NCI-H2227 (cell line): ENCODE data around the gene ATRNL1.
"Not testable (repeated sequence)": the region's sequence is repeated elsewhere in the genome, so short reads cannot be mapped to it uniquely, and the experiment has no call there.

Source experiments
- DNase-seq: peaks from one replicate; lab custom pipeline; 2025; ENCODE audit not compliant: unreplicated experiment; lab: John Stamatoyannopoulos, UW

Gene ATRNL1

DNA sequence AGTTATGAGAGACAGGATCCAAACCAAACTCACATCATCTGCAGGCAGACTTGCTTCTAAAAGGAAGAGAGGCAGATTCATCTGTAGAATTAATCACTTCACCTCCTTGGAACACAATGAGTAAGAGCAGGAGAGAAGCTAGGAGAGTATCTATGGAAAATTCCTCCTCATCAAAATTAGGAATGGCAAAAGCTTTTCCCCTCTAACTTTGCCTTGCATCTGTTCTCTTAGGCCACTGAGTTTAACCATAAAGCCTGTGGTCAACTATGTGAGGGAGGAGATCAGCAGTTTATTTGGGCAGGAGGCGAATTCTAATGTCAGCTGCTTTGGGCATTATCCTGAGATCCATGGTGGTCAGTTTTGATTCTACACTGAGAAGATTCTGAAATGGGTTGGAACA, 618.1 kb downstream of the ATRNL1 start:
- DNase-seq: no peak

GRCh38 chr10:115720121-115720520, 627.0 kb downstream of the ATRNL1 start:
- no peak for DNase-seq

- DNase-seq: no peak
Measured at GRCh38 chr10:115727129-115727528, 634.0 kb downstream of the ATRNL1 start.

GRCh38 chr10:115744089-115744488, 650.9 kb downstream of the ATRNL1 start:
- no peak for DNase-seq

DNA sequence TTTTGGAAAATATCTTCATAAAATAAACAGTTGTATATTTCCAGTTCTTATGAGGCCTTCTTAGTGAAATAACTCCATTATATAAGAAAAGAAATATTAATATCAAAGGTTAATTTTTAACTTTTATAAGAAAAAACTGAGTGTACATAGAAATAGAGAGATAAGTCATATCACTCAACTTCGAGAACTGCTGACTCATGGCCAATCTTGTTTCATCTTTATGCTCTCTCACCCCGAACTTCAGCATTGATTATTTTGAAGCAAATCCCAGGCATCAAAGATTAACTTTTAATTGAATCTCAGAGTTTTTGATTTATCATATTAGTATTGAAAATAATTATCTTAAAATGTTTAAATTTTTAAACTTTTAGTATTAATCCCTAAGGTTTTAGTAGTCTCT, 652.8 kb downstream of the ATRNL1 start:
- no peak for DNase-seq

- DNase-seq: no peak
Measured at GRCh38 chr10:115747811-115748210, 654.6 kb downstream of the ATRNL1 start.

DNA sequence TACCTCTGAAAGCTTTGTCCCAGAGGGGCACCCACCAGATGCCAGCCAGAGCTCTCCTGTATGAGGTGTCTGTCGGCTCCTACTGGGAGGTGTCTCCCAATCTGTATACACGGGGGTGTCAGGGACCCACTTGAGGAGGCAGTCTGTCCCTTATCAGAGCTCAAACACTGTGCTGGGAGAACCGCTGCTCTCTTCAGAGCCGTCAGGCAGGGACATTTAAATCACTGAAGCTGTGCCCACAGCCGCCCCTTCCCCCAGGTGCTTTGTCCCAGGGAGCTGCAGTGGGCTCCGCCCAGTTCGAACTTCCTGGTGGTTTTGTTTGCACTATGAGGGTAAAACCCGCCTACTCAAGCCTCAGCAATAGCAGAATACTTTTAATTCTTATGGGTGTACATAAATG, 665.3 kb downstream of the ATRNL1 start:
- not testable (repeated sequence) for DNase-seq

DNA sequence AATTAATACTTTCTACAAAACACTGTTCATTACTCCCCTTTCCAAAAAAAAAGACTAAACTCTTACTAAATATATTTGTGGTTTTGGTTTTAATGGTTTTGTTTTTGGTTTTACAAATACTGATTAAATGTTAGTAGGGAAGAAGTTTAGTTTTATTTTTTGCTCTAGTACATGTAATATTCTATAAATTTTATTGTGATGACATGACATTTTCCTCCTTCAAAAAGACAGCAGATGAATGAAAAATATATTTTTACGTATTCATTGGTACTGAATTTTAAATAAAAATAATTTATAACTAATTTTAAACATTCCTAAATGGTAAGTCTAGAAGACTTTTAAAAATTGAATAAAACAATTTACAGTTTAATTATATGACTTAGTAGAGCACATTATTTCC, 667.0 kb downstream of the ATRNL1 start:
- no peak for DNase-seq

- DNase-seq: no peak
Measured at GRCh38 chr10:115761166-115761565, 668.0 kb downstream of the ATRNL1 start.

GRCh38 chr10:115762029-115762428, 668.9 kb downstream of the ATRNL1 start:
- no peak for DNase-seq

DNA sequence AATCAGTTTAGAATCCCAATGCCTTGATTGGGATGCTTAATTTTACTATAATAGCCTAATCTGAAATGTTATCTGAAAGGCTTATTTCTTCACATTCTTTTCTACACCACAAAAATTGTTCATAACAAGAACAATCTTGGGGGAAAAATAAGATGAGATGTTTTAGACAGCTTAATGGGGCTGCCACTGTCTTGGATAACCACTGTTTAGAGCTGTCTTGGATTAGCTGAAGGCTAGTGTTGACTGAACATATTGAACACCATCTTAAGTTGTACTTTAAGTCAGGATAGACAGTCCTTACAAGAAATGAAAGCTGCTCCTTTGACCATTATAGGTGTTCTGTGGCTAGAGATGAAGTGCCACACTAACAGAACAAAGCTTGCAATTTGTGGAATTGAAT, 678.6 kb downstream of the ATRNL1 start:
- no peak for DNase-seq

- DNase-seq: no peak
Measured at GRCh38 chr10:115772606-115773005, 679.4 kb downstream of the ATRNL1 start.

DNA sequence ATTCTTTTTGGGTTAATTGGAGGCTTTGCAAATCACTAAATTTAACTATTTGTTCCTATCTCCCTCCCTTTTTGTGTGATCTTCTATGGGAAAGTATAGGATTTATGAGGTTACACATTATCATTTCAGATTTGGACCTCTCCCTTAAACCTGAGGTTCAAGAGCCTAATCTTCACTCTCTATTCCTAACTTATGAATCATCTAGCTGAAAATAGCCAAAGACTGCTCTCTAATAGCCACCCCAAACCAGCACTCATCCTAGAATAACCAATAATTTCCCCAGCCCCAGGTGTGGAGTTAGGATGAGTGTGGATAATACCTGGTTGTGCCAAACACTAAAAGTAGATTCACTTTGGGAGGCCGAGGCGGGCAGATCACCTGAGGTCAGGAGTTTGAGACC, 680.7 kb downstream of the ATRNL1 start:
- DNase-seq: no peak

GRCh38 chr10:115774721-115775120, 681.6 kb downstream of the ATRNL1 start:
- no peak for DNase-seq

GRCh38 chr10:115777646-115778045, 684.5 kb downstream of the ATRNL1 start:
- DNase-seq: no peak

GRCh38 chr10:115790220-115790619, 697.1 kb downstream of the ATRNL1 start:
- DNase-seq: no peak

GRCh38 chr10:115795964-115796363, 702.8 kb downstream of the ATRNL1 start:
- no peak for DNase-seq

GRCh38 chr10:115801457-115801856, 708.3 kb downstream of the ATRNL1 start:
- DNase-seq: no peak

GRCh38 chr10:115801992-115802391, 708.8 kb downstream of the ATRNL1 start:
- no peak for DNase-seq

GRCh38 chr10:115802911-115803310, 709.7 kb downstream of the ATRNL1 start:
- no peak for DNase-seq

DNA sequence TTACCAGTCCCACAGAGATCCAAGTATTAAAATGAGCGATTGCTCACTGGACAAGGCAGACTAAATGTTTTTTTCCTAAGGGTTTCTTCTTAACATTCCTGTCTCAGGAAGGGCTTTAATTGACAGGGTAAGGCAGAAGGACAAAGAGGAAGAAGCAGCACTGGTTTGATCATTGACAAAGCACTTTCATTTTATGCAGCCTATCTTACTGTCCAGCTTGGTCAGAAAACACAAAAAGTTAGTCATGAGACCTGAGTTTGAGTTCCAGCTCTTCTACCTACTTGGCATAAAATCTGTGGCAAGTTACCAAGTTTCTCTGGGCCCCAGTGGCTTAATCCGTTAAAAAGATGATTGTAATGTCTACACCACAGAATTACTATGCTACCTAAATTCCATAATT, 721.4 kb downstream of the ATRNL1 start:
- DNase-seq: no peak

DNA sequence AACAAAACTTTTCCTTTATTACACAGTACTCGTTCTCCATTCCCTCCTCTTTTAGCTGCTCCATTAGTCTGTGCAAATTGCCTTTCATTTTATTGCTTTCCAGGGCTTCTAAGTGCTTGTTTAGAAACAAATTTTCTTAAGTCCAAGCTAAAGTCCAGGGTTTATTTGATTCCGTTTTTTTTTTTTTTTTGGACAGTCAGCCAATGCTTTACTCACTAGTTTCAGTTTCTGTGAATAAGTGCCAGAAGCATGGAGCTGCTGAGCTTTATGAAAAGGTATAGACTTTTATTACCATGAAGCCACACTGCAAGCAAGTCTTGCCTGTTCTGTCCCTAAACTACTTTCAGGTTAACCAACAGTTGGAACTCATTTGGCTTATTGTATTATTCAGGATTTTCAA, 724.8 kb downstream of the ATRNL1 start:
- DNase-seq: no peak

DNA sequence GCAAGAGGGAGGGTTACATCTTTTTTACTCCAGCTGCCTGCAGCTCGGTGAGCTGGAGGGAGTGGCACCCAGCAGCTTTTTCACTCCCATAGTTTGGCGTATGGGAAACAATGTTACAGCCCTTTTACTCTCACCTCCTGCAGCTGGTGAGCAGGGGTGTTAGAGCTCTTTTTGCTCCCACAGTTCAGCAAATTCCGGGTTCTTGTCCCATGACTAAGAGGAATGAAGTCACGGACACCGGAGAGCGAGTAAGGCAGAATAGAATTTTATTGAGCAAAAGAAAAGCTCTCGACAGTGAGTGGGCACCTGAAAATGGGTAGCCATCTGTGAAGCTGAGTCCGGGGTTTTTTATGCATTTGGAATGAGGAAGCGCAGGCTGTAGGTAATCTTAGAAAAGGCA, 733.2 kb downstream of the ATRNL1 start:
- DNase-seq: no peak
